Psoas muscle (tissue), 8 donors: Measurements from ENCODE around the gene CADPS. TPM values are rescaled to one million over a fixed set of nuclear protein-coding genes. Genes with fewer than 3 reads are reported as not detected.

Source experiments
- ATAC-seq, 4 donors: fragments of 200-7000 bp; cut with Tn5 transposase; one replicate each; pipeline ENCODE4 v1.9.1; 2020; ENCODE audit warnings: moderate library complexity in 3 of 4, mild to moderate bottlenecking in 2 of 4
- DNase-seq, 2 donors: peaks; one replicate each; pipeline ENCODE4 v3.0.0-alpha.2; 2020
- H3K27ac ChIP-seq: fragments of 200-600 bp; one replicate; pipeline ENCODE4 v1.8.0; 2022
- H3K27me3 ChIP-seq, 3 donors: fragments of 200-600 bp in 1 of 3; one replicate each; pipeline versions ENCODE4 v1.6.1 to v1.8.0; 2013 to 2022; ENCODE audit warnings: low read length in 2 of 3, mild to moderate bottlenecking in 2 of 3, moderate library complexity in 1 of 3; ENCODE audit not compliant: insufficient read depth in 3 of 3
- H3K36me3 ChIP-seq, 2 donors: fragments of 200-600 bp in 1 of 2; one replicate each; pipeline versions ENCODE4 v1.6.1 to v1.8.0; 2013 to 2022; ENCODE audit warnings: low read depth in 1 of 2, mild to moderate bottlenecking in 1 of 2, moderate library complexity in 1 of 2; ENCODE audit not compliant: insufficient read depth in 1 of 2
- H3K4me1 ChIP-seq: fragments of 200-600 bp; one replicate; pipeline ENCODE4 v1.8.0; 2022
- H3K4me3 ChIP-seq: fragments of 200-600 bp; one replicate; pipeline ENCODE4 v1.8.0; 2022; ENCODE audit warnings: mild to moderate bottlenecking
- H3K9me3 ChIP-seq: fragments of 200-600 bp; one replicate; pipeline ENCODE4 v1.8.0; 2022
- WGBS, 3 donors: extraction: QIAGEN DNeasy Blood & Tissue Kit; methylation state at CpG; one replicate each; pipeline versions ENCODE4 v1.1.6 to v1.1.7; 2013; 5-methylcytosine and 5-hydroxymethylcytosine counted together
- intact Hi-C, 2 donors: fragments of 100-400 bp; cut with DNase I; formaldehyde crosslinking; loops; one replicate each; pipeline versions ENCODE4 v1.11.0 to v1.14.2; 2022
- polyA plus RNA-seq, 3 donors: library from polyadenylated mRNA; stranded (reverse); fragments of 200-250 nt; gene quantifications; one replicate each; pipeline ENCODE4 v1.2.3, GENCODE V29; 2013
- total RNA-seq, 4 donors: library from RNA; stranded (reverse); fragmentation: NEBNext Ultra II Directional in 2 of 4; extraction: Animal tissue kit (Norgen Biotek cat#: 25700) in 2 of 4; gene quantifications; one replicate each; pipeline versions ENCODE4 v1.2.1 to v1.2.4, GENCODE V29; 2021 to 2023
- TF ChIP-seq, protein P1 (sequence below): fragments of 200-600 bp; IDR thresholded peaks from one replicate; pipeline ENCODE4 v1.8.0; 2022; ENCODE audit warnings: antibody characterized with exemption
- donor health status: healthy with polysubstance abuse.
- donor health status: DM: no; HTN: no; CAD: no; lungs with moderate emphysema.
- donor health status: Bipolar disorder and iron deficiency.
- donor health status: healthy.
- donor health status: DM: yes; HTN: yes; CAD: no.
- donor health status: DM: no; HTN: no; CAD: no.
- donor health status: DM: no; HTN: no; CAD: no.
- donor health status: DM: yes; HTN: yes; CAD: no.

Gene CADPS
- total and polyA plus RNA-seq, 7 donors: 0.01 to 0.07 (median 0.04) TPM; not detected in 4

GRCh38 chr3:62556121-62556815 is 318.9 kb downstream of the CADPS start:
- Histone ChIP-seq H3K4me1 (no peaks in the 10 kb centered on the region), H3K9me3 (no peaks in the 10 kb centered on the region), H3K27ac (no peak overlapping the region), H3K36me3 (no peaks in the 10 kb centered on the region), H3K4me3 (no peak overlapping the region), H3K27me3 (peaks cover 0 to 3% (median 0%) of the 10 kb centered on the region in 3 donors)
- DNase-seq (no peak), ATAC-seq (no peak)
- intact Hi-C loops: loop anchor here in 1 of 2 donors (10.0 kb wide), 1 partner anchor 221 kb away; no protein-coding TSS in a partner anchor
- TF ChIP-seq, protein P1, sequence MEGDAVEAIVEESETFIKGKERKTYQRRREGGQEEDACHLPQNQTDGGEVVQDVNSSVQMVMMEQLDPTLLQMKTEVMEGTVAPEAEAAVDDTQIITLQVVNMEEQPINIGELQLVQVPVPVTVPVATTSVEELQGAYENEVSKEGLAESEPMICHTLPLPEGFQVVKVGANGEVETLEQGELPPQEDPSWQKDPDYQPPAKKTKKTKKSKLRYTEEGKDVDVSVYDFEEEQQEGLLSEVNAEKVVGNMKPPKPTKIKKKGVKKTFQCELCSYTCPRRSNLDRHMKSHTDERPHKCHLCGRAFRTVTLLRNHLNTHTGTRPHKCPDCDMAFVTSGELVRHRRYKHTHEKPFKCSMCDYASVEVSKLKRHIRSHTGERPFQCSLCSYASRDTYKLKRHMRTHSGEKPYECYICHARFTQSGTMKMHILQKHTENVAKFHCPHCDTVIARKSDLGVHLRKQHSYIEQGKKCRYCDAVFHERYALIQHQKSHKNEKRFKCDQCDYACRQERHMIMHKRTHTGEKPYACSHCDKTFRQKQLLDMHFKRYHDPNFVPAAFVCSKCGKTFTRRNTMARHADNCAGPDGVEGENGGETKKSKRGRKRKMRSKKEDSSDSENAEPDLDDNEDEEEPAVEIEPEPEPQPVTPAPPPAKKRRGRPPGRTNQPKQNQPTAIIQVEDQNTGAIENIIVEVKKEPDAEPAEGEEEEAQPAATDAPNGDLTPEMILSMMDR: no peak
- WGBS, 3 donors: 57 to 61% (median 60%) methylated on average over 10 of the region's 10 CpGs

DNA sequence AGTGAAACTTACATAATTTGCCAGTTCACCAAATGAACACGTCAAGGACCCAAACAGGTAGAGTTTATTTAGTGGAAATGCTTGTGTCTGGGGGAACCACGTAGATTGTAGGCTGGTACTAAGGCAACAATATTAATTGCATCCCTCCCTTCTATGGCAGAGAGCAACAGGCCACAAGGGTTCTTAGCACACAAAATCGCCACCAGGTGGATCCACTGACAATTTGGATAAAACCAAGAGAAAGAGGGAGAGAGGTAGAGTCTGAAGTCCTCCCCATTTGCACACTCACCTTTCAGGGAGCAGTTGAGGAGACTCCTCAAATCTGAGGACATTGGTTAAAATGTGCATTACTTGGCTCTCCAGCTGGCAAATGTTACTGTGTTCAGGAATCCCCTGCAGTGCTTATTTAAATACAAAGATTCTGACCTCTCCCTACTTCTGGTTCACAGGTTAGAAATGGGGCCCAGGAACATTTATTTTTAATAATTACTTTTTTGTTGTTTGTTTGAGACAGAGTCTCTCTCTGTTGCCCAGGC is 320.9 kb downstream of the CADPS start:
- WGBS, 3 donors: 62 to 68% (median 66%) methylated on average over 3 of the region's 3 CpGs
- intact Hi-C loops: loop anchor here in 1 of 2 donors (10.0 kb wide), 1 partner anchor 220 kb away; no protein-coding TSS in a partner anchor
- Histone ChIP-seq H3K27ac (no peak overlapping the region), H3K9me3 (no peaks in the 10 kb centered on the region), H3K36me3 (no peaks in the 10 kb centered on the region), H3K27me3 (peaks cover 0 to 3% (median 0%) of the 10 kb centered on the region in 3 donors), H3K4me1 (no peaks in the 10 kb centered on the region), H3K4me3 (no peak overlapping the region)
- TF ChIP-seq, protein P1: peak; percentile 6
- DNase-seq (no peak), ATAC-seq (no peak)

DNA sequence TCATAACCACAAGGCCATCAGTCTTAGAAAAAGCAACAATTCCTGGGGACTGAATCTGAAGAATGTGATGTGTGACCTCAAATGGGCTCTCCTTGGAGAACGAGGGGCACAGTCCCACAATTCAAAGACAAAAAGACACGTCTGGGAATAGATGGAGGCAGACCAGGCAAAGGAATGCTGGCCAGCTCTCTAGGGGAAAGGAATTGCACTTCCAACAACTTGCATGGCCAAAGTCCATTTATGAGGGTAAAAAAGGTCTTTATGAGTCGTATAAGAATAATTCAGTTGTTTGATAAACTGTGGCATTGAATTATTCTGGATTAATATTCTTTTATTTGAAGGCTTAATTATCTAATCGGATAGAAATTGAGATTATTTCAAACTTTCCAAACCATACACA is 321.4 kb downstream of the CADPS start:
- Histone ChIP-seq H3K9me3 (no peaks in the 10 kb centered on the region), H3K36me3 (no peaks in the 10 kb centered on the region), H3K4me1 (no peaks in the 10 kb centered on the region), H3K27ac (no peak overlapping the region), H3K27me3 (peaks cover 0 to 3% (median 0%) of the 10 kb centered on the region in 3 donors), H3K4me3 (no peak overlapping the region)
- TF ChIP-seq, protein P1: no peak
- no peak for ATAC-seq
- 46 to 54% (median 51%) methylated on average over 4 of the region's 4 CpGs for WGBS, 3 donors
- DNase-seq: no peak
- intact Hi-C loops: loop anchor here in 1 of 2 donors (10.0 kb wide), 1 partner anchor 219 kb away; no protein-coding TSS in a partner anchor

DNA sequence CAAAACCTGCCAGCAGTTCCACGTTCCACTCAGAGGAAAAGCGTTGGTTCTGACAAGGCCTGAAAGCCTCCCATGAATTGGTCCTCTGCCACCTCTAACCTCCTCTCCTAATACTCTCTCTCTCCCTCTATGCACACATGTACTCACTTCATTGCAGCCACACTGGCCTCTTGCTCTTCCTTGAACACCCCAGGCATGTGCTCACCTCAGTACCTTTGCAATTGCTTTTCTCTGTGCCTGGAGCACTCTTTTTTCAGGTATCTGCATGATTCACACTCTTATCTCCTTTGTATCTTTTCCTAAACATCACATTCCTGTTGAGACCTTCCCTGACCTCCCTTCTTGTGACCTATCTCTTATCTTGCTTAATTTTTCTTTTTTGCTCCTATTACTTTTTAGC is 323.7 kb downstream of the CADPS start:
- no peaks in the 10 kb centered on the region for H3K27me3 ChIP-seq
- DNase-seq (no peak), ATAC-seq (no peak)
- TF ChIP-seq, protein P1: no peak
- intact Hi-C loops: loop anchor here in 1 of 2 donors (10.0 kb wide), 1 partner anchor 217 kb away; no protein-coding TSS in a partner anchor
- no peaks in the 10 kb centered on the region for H3K4me1 ChIP-seq
- no peaks in the 10 kb centered on the region for H3K36me3 ChIP-seq
- WGBS, 3 donors: 73 to 86% (median 78%) methylated on average over 2 of the region's 2 CpGs
- no peak overlapping the region for H3K27ac ChIP-seq
- no peak overlapping the region for H3K4me3 ChIP-seq
- no peaks in the 10 kb centered on the region for H3K9me3 ChIP-seq
